Fibroblast of lung (primary cell): ENCODE data around the gene CALR3. TPM values are rescaled to one million over a fixed set of nuclear protein-coding genes. Genes with fewer than 3 reads are reported as not detected.
"Not testable (repeated sequence)": the region's sequence is repeated elsewhere in the genome, so short reads cannot be mapped to it uniquely, and the experiment has no call there.

ENCODE experiments used
- DNase-seq, 2 donors: peaks; one replicate each; pipeline versions ENCODE4 v3.0.0 to v3.0.0-alpha.2; 2010; ENCODE audit warnings: low read depth in 2 of 2
- H2AFZ ChIP-seq: 2 replicates; pipeline ENCODE4 v1.5.1; 2012; ENCODE audit warnings: low read length, control low read depth, inconsistent platforms
- H3K27ac ChIP-seq: 2 replicates; pipeline ENCODE4 v1.5.1; 2011; ENCODE audit warnings: low read length, control low read depth; ENCODE audit not compliant: insufficient read depth
- H3K27me3 ChIP-seq: 2 replicates; pipeline ENCODE4 v1.5.1; 2011; ENCODE audit warnings: mild to moderate bottlenecking, low read length; ENCODE audit not compliant: control insufficient read depth, insufficient read depth
- H3K36me3 ChIP-seq: 2 replicates; pipeline ENCODE4 v1.5.1; 2011; ENCODE audit warnings: low read length; ENCODE audit not compliant: control insufficient read depth, insufficient read depth
- H3K4me1 ChIP-seq: 2 replicates; pipeline ENCODE4 v1.5.1; 2011; ENCODE audit warnings: low read length; ENCODE audit not compliant: control insufficient read depth, insufficient read depth; ENCODE audit errors: extremely low read depth
- H3K4me2 ChIP-seq: 2 replicates; pipeline ENCODE4 v1.5.1; 2011; ENCODE audit warnings: low read length, control low read depth; ENCODE audit not compliant: insufficient read depth; ENCODE audit errors: extremely low read depth
- H3K4me3 ChIP-seq, 4 experiments: fragments of 200-600 bp in 1 of 4; sonication (generic) in 1 of 4; replicated peaks in 1 of 4; 2 replicates each; pipeline ENCODE4 v1.5.1; 2011 to 2016; ENCODE audit warnings: low read length in 4 of 4, low read depth in 3 of 4, mild to moderate bottlenecking in 3 of 4, control low read depth in 2 of 4, inconsistent platforms in 1 of 4, mixed read lengths in 1 of 4; ENCODE audit not compliant: insufficient read depth in 1 of 4; ENCODE audit errors: control extremely low read depth in 1 of 4
- H3K79me2 ChIP-seq: 2 replicates; pipeline ENCODE4 v1.5.1; 2012; ENCODE audit warnings: mild to moderate bottlenecking, low read length, inconsistent platforms; ENCODE audit not compliant: control insufficient read depth, insufficient read depth
- H3K9ac ChIP-seq: 2 replicates; pipeline ENCODE4 v1.5.1; 2011; ENCODE audit warnings: mild to moderate bottlenecking, low read length, control low read depth; ENCODE audit not compliant: insufficient read depth
- H3K9me3 ChIP-seq: 2 replicates; pipeline ENCODE4 v1.5.1; 2012; ENCODE audit warnings: low read depth, low read length; ENCODE audit not compliant: control insufficient read depth, insufficient read depth
- H4K20me1 ChIP-seq: 2 replicates; pipeline ENCODE4 v1.5.1; 2011; ENCODE audit warnings: low read length; ENCODE audit not compliant: control insufficient read depth, insufficient read depth; ENCODE audit errors: extremely low read depth
- EZH2 ChIP-seq: IDR thresholded peaks from 2 replicates; pipeline ENCODE4 v1.5.1; 2012; ENCODE audit warnings: low read length, control low read depth, mild to moderate bottlenecking; ENCODE audit errors: missing control alignments
- polyA plus RNA-seq, 2 donors: library from polyadenylated mRNA; depleted of rRNA in 1 of 2; stranded (reverse) in 1 of 2; unstranded in 1 of 2; fragments of >200 nt; gene quantifications; 2 replicates each; pipeline ENCODE4 v1.2.1, GENCODE V29; 2011 to 2012; ENCODE audit warnings: missing spikeins in 1 of 2
- total RNA-seq: library from RNA; depleted of rRNA; stranded (reverse); fragments of >200 nt; gene quantifications from 2 replicates; pipeline ENCODE4 v1.2.1, GENCODE V29; 2014
- TF ChIP-seq, protein P1 (sequence below), 2 donors: IDR thresholded peaks in 1 of 2; conservative IDR thresholded peaks in 1 of 2; 1 replicate in 1 of 2; 2 replicates in 1 of 2; pipeline ENCODE4 v1.5.1; 2011 to 2012; ENCODE audit warnings: low read length in 2 of 2, control low read depth in 1 of 2, inconsistent platforms in 1 of 2, low read depth in 1 of 2, mild to moderate bottlenecking in 1 of 2

CALR3 gene
- total and polyA plus RNA-seq, 2 donors (not counting 1 experiment from before 2014, with no cell fraction given) = not detected

DNA sequence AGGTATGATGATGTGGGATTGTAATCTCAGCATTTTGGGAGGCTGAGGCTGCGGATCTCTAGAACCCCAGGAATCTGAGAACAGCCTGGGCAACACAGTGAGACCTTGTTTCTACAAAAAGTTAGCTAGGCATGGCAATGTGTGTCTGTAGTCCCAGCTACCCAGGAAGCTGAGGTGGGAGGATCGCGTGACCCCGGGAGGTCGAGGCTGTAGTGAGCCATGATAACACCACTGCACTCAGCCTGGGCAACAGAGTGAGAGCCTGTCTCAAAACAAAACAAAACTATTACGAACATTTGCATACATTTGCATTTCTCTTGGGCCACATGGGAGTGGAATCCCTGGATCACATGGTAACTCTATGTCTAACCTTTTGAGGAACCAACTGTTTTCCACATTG lies 1.9 kb upstream of the CALR3 start:
- no peak overlapping the region for H3K4me2 ChIP-seq
- H3K36me3 ChIP-seq = no peaks in the 10 kb centered on the region
- H3K9me3 ChIP-seq = no peaks in the 10 kb centered on the region
- no peak overlapping the region for H3K27ac ChIP-seq
- H3K9ac ChIP-seq = no peak overlapping the region
- H3K4me3 ChIP-seq = no peak overlapping the region
- no peaks in the 10 kb centered on the region for H3K27me3 ChIP-seq
- no peak for TF ChIP-seq EZH2
- TF ChIP-seq, protein P1, sequence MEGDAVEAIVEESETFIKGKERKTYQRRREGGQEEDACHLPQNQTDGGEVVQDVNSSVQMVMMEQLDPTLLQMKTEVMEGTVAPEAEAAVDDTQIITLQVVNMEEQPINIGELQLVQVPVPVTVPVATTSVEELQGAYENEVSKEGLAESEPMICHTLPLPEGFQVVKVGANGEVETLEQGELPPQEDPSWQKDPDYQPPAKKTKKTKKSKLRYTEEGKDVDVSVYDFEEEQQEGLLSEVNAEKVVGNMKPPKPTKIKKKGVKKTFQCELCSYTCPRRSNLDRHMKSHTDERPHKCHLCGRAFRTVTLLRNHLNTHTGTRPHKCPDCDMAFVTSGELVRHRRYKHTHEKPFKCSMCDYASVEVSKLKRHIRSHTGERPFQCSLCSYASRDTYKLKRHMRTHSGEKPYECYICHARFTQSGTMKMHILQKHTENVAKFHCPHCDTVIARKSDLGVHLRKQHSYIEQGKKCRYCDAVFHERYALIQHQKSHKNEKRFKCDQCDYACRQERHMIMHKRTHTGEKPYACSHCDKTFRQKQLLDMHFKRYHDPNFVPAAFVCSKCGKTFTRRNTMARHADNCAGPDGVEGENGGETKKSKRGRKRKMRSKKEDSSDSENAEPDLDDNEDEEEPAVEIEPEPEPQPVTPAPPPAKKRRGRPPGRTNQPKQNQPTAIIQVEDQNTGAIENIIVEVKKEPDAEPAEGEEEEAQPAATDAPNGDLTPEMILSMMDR (conservative IDR thresholded peaks at IDR 0.05 in 1 of 2, IDR thresholded peaks at IDR 0.05 in 1 of 2; ENCODE audit: low read depth in 1 of 2, low read length in 2 of 2) = no peak
- no peak overlapping the region for H2AFZ ChIP-seq
- no peak for DNase-seq
- H3K4me1 ChIP-seq = no peaks in the 10 kb centered on the region
- H4K20me1 ChIP-seq = no peaks in the 10 kb centered on the region
- peaks cover 3% of the 10 kb centered on the region for H3K79me2 ChIP-seq

DNA sequence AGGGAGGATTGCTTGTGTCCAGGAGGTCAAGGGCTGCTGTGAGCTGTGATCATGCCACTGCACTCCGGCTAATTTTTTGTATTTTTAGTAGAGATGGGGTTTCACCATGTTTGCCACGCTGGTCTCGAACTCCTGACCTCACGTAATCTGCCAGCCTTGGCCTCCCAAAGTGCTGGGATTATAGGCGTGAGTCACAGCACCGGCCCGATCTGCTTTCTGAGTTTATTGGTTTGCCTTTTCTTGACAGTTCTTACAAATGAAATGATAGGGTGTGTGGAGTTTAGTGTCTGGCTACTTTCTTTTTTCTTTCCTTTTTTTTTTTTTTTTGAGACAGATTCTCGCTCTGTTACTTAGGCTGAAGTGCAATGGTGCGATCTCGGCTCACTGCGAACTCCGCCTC lies 1.1 kb upstream of the CALR3 start:
- Histone ChIP-seq H3K4me2 (peak overlapping the region; percentile 81), H3K36me3 (no peaks in the 10 kb centered on the region), H3K4me3 (peak overlapping the region; percentile 70 to 90 (median 82)), H3K9ac (no peak overlapping the region), H4K20me1 (no peaks in the 10 kb centered on the region), H2AFZ (peak overlapping the region; percentile 92), H3K27ac (peak overlapping the region; percentile 91), H3K27me3 (no peaks in the 10 kb centered on the region), H3K9me3 (no peaks in the 10 kb centered on the region), H3K79me2 (peaks cover 3% of the 10 kb centered on the region), H3K4me1 (no peaks in the 10 kb centered on the region)
- no peak for DNase-seq
- TF ChIP-seq, protein P1 (conservative IDR thresholded peaks at IDR 0.05 in 1 of 2, IDR thresholded peaks at IDR 0.05 in 1 of 2; ENCODE audit: low read depth in 1 of 2, low read length in 2 of 2) = no peak
- TF ChIP-seq EZH2 = no peak

DNA sequence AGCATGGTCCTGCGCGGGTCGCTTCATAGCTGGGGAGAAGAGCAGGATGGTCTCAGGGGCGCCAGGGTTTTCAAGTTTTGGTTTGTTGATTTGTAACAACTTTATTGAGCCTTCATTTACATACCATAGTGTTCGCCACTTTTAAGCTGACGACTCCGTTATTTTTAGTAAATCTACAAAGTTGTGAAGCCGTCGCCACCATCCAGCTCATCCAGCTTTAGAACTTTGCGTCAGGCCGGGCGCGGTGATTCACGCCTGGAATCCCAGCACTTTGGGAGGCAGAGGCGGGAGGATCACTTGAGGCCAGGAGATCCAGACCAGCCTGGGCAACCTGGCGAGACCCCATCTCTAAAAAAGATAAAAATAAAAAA lies 631 bp upstream of the CALR3 start:
- Histone ChIP-seq H3K27ac (peak overlapping the region; percentile 91), H3K4me1 (no peaks in the 10 kb centered on the region), H3K9ac (peak overlapping the region; percentile 78), H3K36me3 (no peaks in the 10 kb centered on the region), H3K79me2 (peaks cover 3% of the 10 kb centered on the region), H4K20me1 (no peaks in the 10 kb centered on the region), H2AFZ (peak overlapping the region; percentile 92), H3K4me2 (peak overlapping the region; percentile 81), H3K9me3 (no peaks in the 10 kb centered on the region), H3K27me3 (no peaks in the 10 kb centered on the region), H3K4me3 (peak overlapping the region; percentile 70 to 90 (median 82))
- peak; percentile 40 to 67 for DNase-seq
- TF ChIP-seq, protein P1 (conservative IDR thresholded peaks at IDR 0.05 in 1 of 2, IDR thresholded peaks at IDR 0.05 in 1 of 2; ENCODE audit: low read depth in 1 of 2, low read length in 2 of 2) = no peak
- TF ChIP-seq EZH2 = no peak

DNA sequence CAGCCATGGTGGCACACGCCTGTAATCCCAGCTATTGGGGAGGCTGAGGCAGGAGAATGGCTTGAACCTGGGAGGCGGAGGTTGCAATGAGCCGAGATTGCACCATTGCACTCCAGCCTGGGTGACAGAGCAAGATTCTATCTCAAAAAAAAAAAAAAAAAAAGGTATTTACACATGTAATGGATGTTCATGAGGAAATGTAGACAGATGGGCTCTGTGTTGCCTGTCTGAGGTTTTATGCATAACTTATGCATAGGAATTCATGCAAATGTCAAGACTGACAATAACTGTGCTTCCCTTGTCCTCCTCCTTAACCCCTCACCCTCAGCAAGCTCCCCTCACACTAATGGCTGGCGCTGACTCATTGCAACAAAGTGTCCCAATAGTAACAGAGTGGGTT lies 9.5 kb downstream of the CALR3 start:
- H2AFZ ChIP-seq, H3K9ac ChIP-seq, H3K79me2 ChIP-seq, H3K36me3 ChIP-seq, H3K4me2 ChIP-seq, DNase-seq, H3K4me3 ChIP-seq, H3K27me3 ChIP-seq, H3K9me3 ChIP-seq, H3K27ac ChIP-seq, H3K4me1 ChIP-seq, H4K20me1 ChIP-seq: not testable (repeated sequence)
